ENCODE results near the gene KRT6B. TPM values are rescaled to one million over a fixed set of nuclear protein-coding genes. Genes with fewer than 3 reads are reported as not detected.
"Not testable (repeated sequence)": the region's sequence is repeated elsewhere in the genome, so short reads cannot be mapped to it uniquely, and the experiment has no call there.

Gene KRT6B
- polyA plus RNA-seq, 1 donor from 2014 or later, result not detected

GRCh38 chr12:52411815-52412214 is 40.1 kb downstream of the KRT6B start:
- Histone ChIP-seq H3K27ac (ENCODE audit: low read length) (no peak overlapping the region), H3F3A (ENCODE audit: insufficient read depth, low read length, poor library complexity, severe bottlenecking) (no peaks in the 10 kb centered on the region), H4K20me1 (ENCODE audit: insufficient read depth) (no peaks in the 10 kb centered on the region), H3K4me3 (ENCODE audit: low read length) (no peak overlapping the region), H3K4me2 (ENCODE audit: low read length) (no peak overlapping the region), H3K36me3 (ENCODE audit: insufficient read depth, low read length) (no peaks in the 10 kb centered on the region), H3K9me2 (ENCODE audit: insufficient read depth, low read length) (no peaks in the 10 kb centered on the region), H3K9me3 (ENCODE audit: low read length) (no peaks in the 10 kb centered on the region), H2AFZ (ENCODE audit: low read depth, low read length) (no peak overlapping the region), H3K9ac (ENCODE audit: low read length) (no peak overlapping the region), H3K79me2 (replicated peaks; ENCODE audit: insufficient read depth, low read length) (no peaks in the 10 kb centered on the region), H3K27me3 (ENCODE audit: insufficient read depth, low read depth, low read length) (no peaks in the 10 kb centered on the region)
- TF ChIP-seq SMC3 (conservative IDR thresholded peaks at IDR 0.05; ENCODE audit: poor library complexity) (no peak), EZH2 (IDR thresholded peaks at IDR 0.05; ENCODE audit: borderline replicate concordance, insufficient read depth, low read length, poor library complexity, severe bottlenecking) (no peak), RAD21 (conservative IDR thresholded peaks at IDR 0.05) (no peak), EP300 (conservative IDR thresholded peaks at IDR 0.05; ENCODE audit: poor library complexity, severe bottlenecking) (no peak), MXI1 (conservative IDR thresholded peaks at IDR 0.05; ENCODE audit: poor library complexity, severe bottlenecking) (no peak), POLR2AphosphoS5 (IDR thresholded peaks at IDR 0.05) (no peak), TAF1 (IDR thresholded peaks at IDR 0.05; ENCODE audit: low read depth) (no peak)
- TF ChIP-seq, protein P1, sequence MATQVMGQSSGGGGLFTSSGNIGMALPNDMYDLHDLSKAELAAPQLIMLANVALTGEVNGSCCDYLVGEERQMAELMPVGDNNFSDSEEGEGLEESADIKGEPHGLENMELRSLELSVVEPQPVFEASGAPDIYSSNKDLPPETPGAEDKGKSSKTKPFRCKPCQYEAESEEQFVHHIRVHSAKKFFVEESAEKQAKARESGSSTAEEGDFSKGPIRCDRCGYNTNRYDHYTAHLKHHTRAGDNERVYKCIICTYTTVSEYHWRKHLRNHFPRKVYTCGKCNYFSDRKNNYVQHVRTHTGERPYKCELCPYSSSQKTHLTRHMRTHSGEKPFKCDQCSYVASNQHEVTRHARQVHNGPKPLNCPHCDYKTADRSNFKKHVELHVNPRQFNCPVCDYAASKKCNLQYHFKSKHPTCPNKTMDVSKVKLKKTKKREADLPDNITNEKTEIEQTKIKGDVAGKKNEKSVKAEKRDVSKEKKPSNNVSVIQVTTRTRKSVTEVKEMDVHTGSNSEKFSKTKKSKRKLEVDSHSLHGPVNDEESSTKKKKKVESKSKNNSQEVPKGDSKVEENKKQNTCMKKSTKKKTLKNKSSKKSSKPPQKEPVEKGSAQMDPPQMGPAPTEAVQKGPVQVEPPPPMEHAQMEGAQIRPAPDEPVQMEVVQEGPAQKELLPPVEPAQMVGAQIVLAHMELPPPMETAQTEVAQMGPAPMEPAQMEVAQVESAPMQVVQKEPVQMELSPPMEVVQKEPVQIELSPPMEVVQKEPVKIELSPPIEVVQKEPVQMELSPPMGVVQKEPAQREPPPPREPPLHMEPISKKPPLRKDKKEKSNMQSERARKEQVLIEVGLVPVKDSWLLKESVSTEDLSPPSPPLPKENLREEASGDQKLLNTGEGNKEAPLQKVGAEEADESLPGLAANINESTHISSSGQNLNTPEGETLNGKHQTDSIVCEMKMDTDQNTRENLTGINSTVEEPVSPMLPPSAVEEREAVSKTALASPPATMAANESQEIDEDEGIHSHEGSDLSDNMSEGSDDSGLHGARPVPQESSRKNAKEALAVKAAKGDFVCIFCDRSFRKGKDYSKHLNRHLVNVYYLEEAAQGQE (IDR thresholded peaks at IDR 0.05; ENCODE audit: borderline replicate concordance), result no peak
- TF ChIP-seq, protein P2, sequence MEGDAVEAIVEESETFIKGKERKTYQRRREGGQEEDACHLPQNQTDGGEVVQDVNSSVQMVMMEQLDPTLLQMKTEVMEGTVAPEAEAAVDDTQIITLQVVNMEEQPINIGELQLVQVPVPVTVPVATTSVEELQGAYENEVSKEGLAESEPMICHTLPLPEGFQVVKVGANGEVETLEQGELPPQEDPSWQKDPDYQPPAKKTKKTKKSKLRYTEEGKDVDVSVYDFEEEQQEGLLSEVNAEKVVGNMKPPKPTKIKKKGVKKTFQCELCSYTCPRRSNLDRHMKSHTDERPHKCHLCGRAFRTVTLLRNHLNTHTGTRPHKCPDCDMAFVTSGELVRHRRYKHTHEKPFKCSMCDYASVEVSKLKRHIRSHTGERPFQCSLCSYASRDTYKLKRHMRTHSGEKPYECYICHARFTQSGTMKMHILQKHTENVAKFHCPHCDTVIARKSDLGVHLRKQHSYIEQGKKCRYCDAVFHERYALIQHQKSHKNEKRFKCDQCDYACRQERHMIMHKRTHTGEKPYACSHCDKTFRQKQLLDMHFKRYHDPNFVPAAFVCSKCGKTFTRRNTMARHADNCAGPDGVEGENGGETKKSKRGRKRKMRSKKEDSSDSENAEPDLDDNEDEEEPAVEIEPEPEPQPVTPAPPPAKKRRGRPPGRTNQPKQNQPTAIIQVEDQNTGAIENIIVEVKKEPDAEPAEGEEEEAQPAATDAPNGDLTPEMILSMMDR (IDR thresholded peaks at IDR 0.05; ENCODE audit: poor library complexity, severe bottlenecking), result no peak

GRCh38 chr12:52410589-52411248 is 41.2 kb downstream of the KRT6B start:
- H3K79me2 ChIP-seq (replicated peaks; ENCODE audit: insufficient read depth, low read length); H3K9me2 ChIP-seq (ENCODE audit: insufficient read depth, low read length); H3K36me3 ChIP-seq (ENCODE audit: insufficient read depth, low read length); H3K27ac ChIP-seq (ENCODE audit: low read length); H3K9me3 ChIP-seq (ENCODE audit: low read length); H3K4me3 ChIP-seq (ENCODE audit: low read length); H3K9ac ChIP-seq (ENCODE audit: low read length); H4K20me1 ChIP-seq (ENCODE audit: insufficient read depth); H2AFZ ChIP-seq (ENCODE audit: low read depth, low read length); H3K4me2 ChIP-seq (ENCODE audit: low read length); H3K27me3 ChIP-seq (ENCODE audit: insufficient read depth, low read depth, low read length); H3F3A ChIP-seq (ENCODE audit: insufficient read depth, low read length, poor library complexity, severe bottlenecking): not testable (repeated sequence)
